GM23338 (cell line): ENCODE results near the gene HEY2. TPM values are rescaled to one million over a fixed set of nuclear protein-coding genes. Genes with fewer than 3 reads are reported as not detected.

Experiments
- ATAC-seq: fragments of 200-7000 bp; cut with Tn5 transposase; 3 replicates; pipeline ENCODE4 v1.9.1; 2020
- DNase-seq: peaks from one replicate; pipeline ENCODE4 v3.0.0-alpha.2; 2015; ENCODE audit warnings: low spot score
- H2AFZ ChIP-seq: fragments of 200-600 bp; sonication (generic); 2 replicates; pipeline ENCODE4 v1.8.0; 2016; ENCODE audit warnings: antibody characterized with exemption, mild to moderate bottlenecking, moderate library complexity
- H3F3A ChIP-seq: fragments of 200-600 bp; sonication (generic); replicated peaks from 2 replicates; pipeline ENCODE4 v1.8.0; 2017; ENCODE audit warnings: antibody characterized with exemption, mixed run types, low read depth
- H3K27ac ChIP-seq: fragments of 200-600 bp; sonication (generic); 2 replicates; pipeline ENCODE4 v1.6.1; 2016; ENCODE audit warnings: low read depth
- H3K27me3 ChIP-seq: fragments of 200-600 bp; sonication (generic); 2 replicates; pipeline ENCODE4 v1.8.0; 2016; ENCODE audit warnings: mild to moderate bottlenecking, mixed run types, moderate library complexity; ENCODE audit not compliant: insufficient read depth
- H3K36me3 ChIP-seq: fragments of 200-600 bp; sonication (generic); 2 replicates; pipeline ENCODE4 v1.8.0; 2016; ENCODE audit warnings: mild to moderate bottlenecking; ENCODE audit not compliant: insufficient read depth
- H3K4me1 ChIP-seq: fragments of 200-600 bp; sonication (generic); 2 replicates; pipeline ENCODE4 v1.8.0; 2016; ENCODE audit warnings: mild to moderate bottlenecking, moderate library complexity; ENCODE audit not compliant: insufficient read depth
- H3K4me2 ChIP-seq: fragments of 200-600 bp; sonication (generic); 2 replicates; pipeline ENCODE4 v1.7.1; 2017; ENCODE audit warnings: mixed run types
- H3K4me3 ChIP-seq: fragments of 200-600 bp; sonication (generic); 2 replicates; pipeline ENCODE4 v1.6.1; 2016; ENCODE audit warnings: mixed run types
- H3K79me2 ChIP-seq: fragments of 200-600 bp; sonication (generic); replicated peaks from 2 replicates; pipeline ENCODE4 v1.8.0; 2017; ENCODE audit warnings: mild to moderate bottlenecking; ENCODE audit not compliant: insufficient read depth
- H3K9me2 ChIP-seq: fragments of 200-600 bp; sonication (generic); 2 replicates; pipeline ENCODE4 v1.8.0; 2017; ENCODE audit not compliant: insufficient read depth
- H4K20me1 ChIP-seq: fragments of 200-600 bp; sonication (generic); replicated peaks from 2 replicates; pipeline ENCODE4 v1.8.0; 2017; ENCODE audit warnings: mild to moderate bottlenecking; ENCODE audit not compliant: insufficient read depth
- H3K27ac Mint-ChIP-seq: 2 replicates; pipeline ENCODE4 v1.8.0; 2020; ENCODE audit warnings: inconsistent platforms, mild to moderate bottlenecking, moderate library complexity, mixed read lengths
- H3K27me3 Mint-ChIP-seq: 3 replicates; pipeline ENCODE4 v1.8.0; 2022; ENCODE audit warnings: low read depth, mild to moderate bottlenecking, moderate library complexity, mixed read lengths, inconsistent platforms; ENCODE audit not compliant: insufficient read depth, poor library complexity
- H3K36me3 Mint-ChIP-seq: 3 replicates; pipeline ENCODE4 v1.8.0; 2021; ENCODE audit warnings: low read depth, mild to moderate bottlenecking, inconsistent platforms, moderate library complexity, mixed read lengths
- H3K4me1 Mint-ChIP-seq: 3 replicates; pipeline ENCODE4 v1.8.0; 2020; ENCODE audit warnings: mild to moderate bottlenecking, inconsistent platforms, mixed read lengths
- H3K4me3 Mint-ChIP-seq: 3 replicates; pipeline ENCODE4 v1.8.0; 2021; ENCODE audit warnings: moderate library complexity, mild to moderate bottlenecking, inconsistent platforms, mixed read lengths
- H3K9me3 Mint-ChIP-seq: 3 replicates; pipeline ENCODE4 v1.8.0; 2020; ENCODE audit warnings: moderate library complexity, mild to moderate bottlenecking, inconsistent platforms, mixed read lengths
- CREB1 ChIP-seq: fragments of 250-450 bp; sonication (Bioruptor Pico); IDR thresholded peaks from 2 replicates; pipeline ENCODE4 v1.5.0; 2020; ENCODE audit warnings: low read depth, mild to moderate bottlenecking, moderate library complexity
- EZH2 ChIP-seq: fragments of 200-600 bp; sonication (generic); IDR thresholded peaks from one replicate; pipeline ENCODE4 v1.8.0; 2017; ENCODE audit warnings: antibody characterized with exemption, mild to moderate bottlenecking, low read depth; ENCODE audit not compliant: unreplicated experiment
- EZH2phosphoT487 ChIP-seq: fragments of 200-600 bp; sonication (generic); IDR thresholded peaks from one replicate; pipeline ENCODE4 v1.8.1; 2018; ENCODE audit warnings: antibody characterized with exemption; ENCODE audit not compliant: unreplicated experiment
- JUNB ChIP-seq: IDR thresholded peaks from one replicate; pipeline ENCODE4 v1.6.1; 2016; ENCODE audit warnings: antibody characterized with exemption; ENCODE audit not compliant: unreplicated experiment
- NANOG ChIP-seq: IDR thresholded peaks from 2 replicates; pipeline ENCODE4 v1.6.1; 2016; ENCODE audit warnings: antibody characterized with exemption, borderline replicate concordance
- POLR2AphosphoS5 ChIP-seq: IDR thresholded peaks from 2 replicates; pipeline ENCODE4 v1.6.1; 2016; ENCODE audit warnings: antibody characterized with exemption, low read depth
- ZNF331 ChIP-seq: fragments of 250-450 bp; sonication (Bioruptor Pico); IDR thresholded peaks from 2 replicates; pipeline ENCODE4 v1.5.0; 2020; ENCODE audit warnings: low read depth, mild to moderate bottlenecking, moderate library complexity
- long read RNA-seq: library from polyadenylated mRNA; unstranded; transcript quantifications from one replicate; pipeline ENCODE4 v2.0.0, GENCODE V29; 2020; ENCODE audit not compliant: unreplicated experiment
- polyA plus RNA-seq: library from polyadenylated mRNA; unstranded; fragments of >200 nt; fragmentation: Nextera tagmentation; extraction: Ambion mirVana; gene quantifications from 2 replicates; pipeline ENCODE4 v1.2.1, GENCODE V29; 2016
- total RNA-seq: library from RNA; depleted of rRNA; stranded (reverse); fragments of >200 nt; shearing (Covaris generic); gene quantifications from 2 replicates; pipeline ENCODE4 v1.2.3, GENCODE V29; 2014; rRNA removed
- TF ChIP-seq, protein P1 (sequence below): IDR thresholded peaks from 2 replicates; pipeline ENCODE4 v1.6.1; 2016; ENCODE audit warnings: antibody characterized with exemption
- TF ChIP-seq, protein P2 (sequence below): fragments of 250-450 bp; sonication (Bioruptor Pico); IDR thresholded peaks from 2 replicates; pipeline ENCODE4 v1.5.0; 2020; ENCODE audit warnings: mild to moderate bottlenecking, moderate library complexity

Gene HEY2
- total RNA-seq: 3.7 and 4.3 TPM in 2 replicates
- polyA plus RNA-seq: 7.7 and 8.5 TPM in 2 replicates
- long read RNA-seq, transcript HEY2-201 (5 exons, 2,678 nt): major isoform, 10 of 11 reads
- long read RNA-seq, partial matches to known transcripts: 0 of 11 reads
- long read RNA-seq, other reads (novel, unspliced or antisense): 1 of 11 reads

DNA sequence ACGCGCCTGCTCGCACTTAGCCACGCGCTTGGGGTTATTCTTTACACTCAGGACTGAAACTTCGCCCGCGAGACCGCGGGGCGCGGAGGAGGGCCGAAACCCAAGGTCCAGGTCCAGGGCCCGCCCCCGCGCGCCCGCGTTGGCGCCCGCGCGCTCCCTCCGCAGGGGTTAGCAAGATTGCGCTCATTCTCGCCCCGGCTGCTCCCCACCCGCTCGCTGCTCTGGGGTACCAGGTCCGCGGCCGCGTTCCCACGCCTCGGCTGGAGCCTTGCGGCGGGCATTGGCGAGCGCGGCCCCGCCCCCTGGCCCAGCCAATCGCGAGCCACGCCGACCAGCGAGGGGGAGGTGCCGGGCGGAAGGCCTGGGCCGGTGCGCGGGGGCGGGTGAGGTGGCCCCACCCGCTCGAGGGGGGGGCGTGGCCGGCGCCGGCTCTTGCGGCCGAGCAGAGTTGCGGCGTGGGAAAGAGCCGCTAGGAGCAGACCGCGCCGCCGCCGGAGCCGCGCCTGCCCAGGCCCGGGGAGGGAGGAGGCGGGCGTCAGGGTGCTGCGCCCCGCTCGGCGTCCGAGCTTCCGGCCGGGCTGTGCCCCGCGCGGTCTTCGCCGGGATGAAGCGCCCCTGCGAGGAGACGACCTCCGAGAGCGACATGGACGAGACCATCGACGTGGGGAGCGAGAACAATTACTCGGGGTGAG, at the start of gene HEY2:
Gene HEY2, plus strand, starts transcription at position 460 of the 692 bp plus-strand sequence. Its CDS starts 145 bp downstream, at position 605.
- H3K36me3 Mint-ChIP-seq: peaks cover 3% of the 10 kb centered on the region; the same call in 2 of the 3 replicates
- H3K79me2 ChIP-seq: peaks cover 19% of the 10 kb centered on the region
- no peaks in the 10 kb centered on the region; the same call in 2 of the 3 replicates for H3K9me3 Mint-ChIP-seq
- no peaks in the 10 kb centered on the region for H4K20me1 ChIP-seq
- peaks cover 22% of the 10 kb centered on the region for H3F3A ChIP-seq
- peak within 1 kb of the TSS; percentile 90 for H3K4me3 Mint-ChIP-seq
- H3K4me1 ChIP-seq: peaks cover 49% of the 10 kb centered on the region
- peaks cover 61% of the 10 kb centered on the region for H3K4me1 Mint-ChIP-seq
- H3K9me2 ChIP-seq: no peaks in the 10 kb centered on the region
- H3K27ac ChIP-seq: no peak within 1 kb of the TSS
- H3K27me3 Mint-ChIP-seq: peaks cover 32% of the 10 kb centered on the region
- TF ChIP-seq EZH2phosphoT487 (no peak), JUNB (no peak), EZH2 (no peak), POLR2AphosphoS5 (peak; percentile 59), ZNF331 (CRISPR knock-in tag) (no peak), CREB1 (CRISPR knock-in tag) (peak; percentile 36; the same call in 1 of the 2 replicates)
- TF ChIP-seq, protein P1, sequence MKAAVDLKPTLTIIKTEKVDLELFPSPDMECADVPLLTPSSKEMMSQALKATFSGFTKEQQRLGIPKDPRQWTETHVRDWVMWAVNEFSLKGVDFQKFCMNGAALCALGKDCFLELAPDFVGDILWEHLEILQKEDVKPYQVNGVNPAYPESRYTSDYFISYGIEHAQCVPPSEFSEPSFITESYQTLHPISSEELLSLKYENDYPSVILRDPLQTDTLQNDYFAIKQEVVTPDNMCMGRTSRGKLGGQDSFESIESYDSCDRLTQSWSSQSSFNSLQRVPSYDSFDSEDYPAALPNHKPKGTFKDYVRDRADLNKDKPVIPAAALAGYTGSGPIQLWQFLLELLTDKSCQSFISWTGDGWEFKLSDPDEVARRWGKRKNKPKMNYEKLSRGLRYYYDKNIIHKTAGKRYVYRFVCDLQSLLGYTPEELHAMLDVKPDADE: no peak
- H3K4me2 ChIP-seq: peak within 1 kb of the TSS; percentile 86
- H2AFZ ChIP-seq: no peak within 1 kb of the TSS
- H3K27ac Mint-ChIP-seq: no peak within 1 kb of the TSS
- ATAC-seq (peak; percentile 64), DNase-seq (peak; percentile 95)
- peaks cover 32% of the 10 kb centered on the region for H3K27me3 ChIP-seq
- H3K4me3 ChIP-seq: peak within 1 kb of the TSS; percentile 66
- H3K36me3 ChIP-seq: no peaks in the 10 kb centered on the region

DNA sequence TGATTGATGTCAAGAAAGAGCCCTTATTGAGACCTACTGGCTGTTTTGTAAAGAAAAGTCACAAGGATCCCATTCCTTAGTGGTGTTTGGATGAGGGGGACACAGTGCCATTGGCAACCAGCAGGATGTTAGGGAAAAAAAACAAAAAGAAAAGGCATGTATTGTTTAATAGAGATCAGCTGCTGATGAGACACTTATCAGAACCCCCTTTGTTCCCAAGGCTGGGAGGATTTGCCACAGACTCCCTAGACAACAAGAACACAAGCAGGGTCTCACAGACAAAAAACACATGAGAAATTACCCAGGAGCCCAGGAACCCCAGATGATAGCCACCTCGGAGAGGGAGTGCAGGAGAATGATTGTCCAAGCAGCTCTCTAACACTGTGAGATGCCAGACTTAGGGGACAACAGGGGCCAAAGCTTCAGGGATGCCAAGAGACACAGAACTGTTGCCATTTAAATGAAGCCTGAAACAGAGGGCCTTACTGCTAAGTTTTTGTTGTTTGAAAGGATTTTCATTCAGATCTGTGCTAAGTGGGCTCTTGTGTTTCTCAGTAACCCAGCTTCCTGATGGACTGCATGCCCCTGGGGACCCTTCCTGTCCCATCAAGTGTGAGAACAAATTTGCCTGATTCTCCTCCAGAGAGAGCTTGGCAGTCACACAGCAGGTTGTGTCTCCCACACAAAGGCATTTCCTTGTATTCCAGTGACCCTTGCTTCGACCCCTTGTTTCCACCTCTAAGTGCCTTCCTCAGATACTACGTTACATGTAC, 48.7 kb upstream of the HEY2 start:
- peaks cover 53% of the 10 kb centered on the region for H3K36me3 ChIP-seq
- H3K79me2 ChIP-seq: peaks cover 64% of the 10 kb centered on the region
- Mint-ChIP-seq H3K27me3 (peaks cover 35% of the 10 kb centered on the region), H3K36me3 (peaks cover 90% of the 10 kb centered on the region), H3K9me3 (peaks cover 47% of the 10 kb centered on the region), H3K27ac (peak overlapping the region; percentile 93), H3K4me1 (peaks cover 31% of the 10 kb centered on the region), H3K4me3 (peak overlapping the region; percentile 67)
- peak overlapping the region; percentile 83 for H3K27ac ChIP-seq
- H2AFZ ChIP-seq: no peak overlapping the region
- H4K20me1 ChIP-seq: no peaks in the 10 kb centered on the region; the same call in 1 of the 2 replicates
- peaks cover 8% of the 10 kb centered on the region; the same call in 1 of the 2 replicates for H3F3A ChIP-seq
- H3K4me3 ChIP-seq: peak overlapping the region; percentile 38
- peaks cover 16% of the 10 kb centered on the region for H3K4me1 ChIP-seq
- peak; percentile 81 for ATAC-seq
- H3K9me2 ChIP-seq: no peaks in the 10 kb centered on the region
- no peaks in the 10 kb centered on the region for H3K27me3 ChIP-seq
- DNase-seq: peak; percentile 38
- H3K4me2 ChIP-seq: peak overlapping the region; percentile 56
- TF ChIP-seq, protein P1: peak; percentile 33; the same call in 1 of the 2 replicates
- peak; percentile 55; the same call in 1 of the 2 replicates for TF ChIP-seq NANOG
- TF ChIP-seq, protein P2, sequence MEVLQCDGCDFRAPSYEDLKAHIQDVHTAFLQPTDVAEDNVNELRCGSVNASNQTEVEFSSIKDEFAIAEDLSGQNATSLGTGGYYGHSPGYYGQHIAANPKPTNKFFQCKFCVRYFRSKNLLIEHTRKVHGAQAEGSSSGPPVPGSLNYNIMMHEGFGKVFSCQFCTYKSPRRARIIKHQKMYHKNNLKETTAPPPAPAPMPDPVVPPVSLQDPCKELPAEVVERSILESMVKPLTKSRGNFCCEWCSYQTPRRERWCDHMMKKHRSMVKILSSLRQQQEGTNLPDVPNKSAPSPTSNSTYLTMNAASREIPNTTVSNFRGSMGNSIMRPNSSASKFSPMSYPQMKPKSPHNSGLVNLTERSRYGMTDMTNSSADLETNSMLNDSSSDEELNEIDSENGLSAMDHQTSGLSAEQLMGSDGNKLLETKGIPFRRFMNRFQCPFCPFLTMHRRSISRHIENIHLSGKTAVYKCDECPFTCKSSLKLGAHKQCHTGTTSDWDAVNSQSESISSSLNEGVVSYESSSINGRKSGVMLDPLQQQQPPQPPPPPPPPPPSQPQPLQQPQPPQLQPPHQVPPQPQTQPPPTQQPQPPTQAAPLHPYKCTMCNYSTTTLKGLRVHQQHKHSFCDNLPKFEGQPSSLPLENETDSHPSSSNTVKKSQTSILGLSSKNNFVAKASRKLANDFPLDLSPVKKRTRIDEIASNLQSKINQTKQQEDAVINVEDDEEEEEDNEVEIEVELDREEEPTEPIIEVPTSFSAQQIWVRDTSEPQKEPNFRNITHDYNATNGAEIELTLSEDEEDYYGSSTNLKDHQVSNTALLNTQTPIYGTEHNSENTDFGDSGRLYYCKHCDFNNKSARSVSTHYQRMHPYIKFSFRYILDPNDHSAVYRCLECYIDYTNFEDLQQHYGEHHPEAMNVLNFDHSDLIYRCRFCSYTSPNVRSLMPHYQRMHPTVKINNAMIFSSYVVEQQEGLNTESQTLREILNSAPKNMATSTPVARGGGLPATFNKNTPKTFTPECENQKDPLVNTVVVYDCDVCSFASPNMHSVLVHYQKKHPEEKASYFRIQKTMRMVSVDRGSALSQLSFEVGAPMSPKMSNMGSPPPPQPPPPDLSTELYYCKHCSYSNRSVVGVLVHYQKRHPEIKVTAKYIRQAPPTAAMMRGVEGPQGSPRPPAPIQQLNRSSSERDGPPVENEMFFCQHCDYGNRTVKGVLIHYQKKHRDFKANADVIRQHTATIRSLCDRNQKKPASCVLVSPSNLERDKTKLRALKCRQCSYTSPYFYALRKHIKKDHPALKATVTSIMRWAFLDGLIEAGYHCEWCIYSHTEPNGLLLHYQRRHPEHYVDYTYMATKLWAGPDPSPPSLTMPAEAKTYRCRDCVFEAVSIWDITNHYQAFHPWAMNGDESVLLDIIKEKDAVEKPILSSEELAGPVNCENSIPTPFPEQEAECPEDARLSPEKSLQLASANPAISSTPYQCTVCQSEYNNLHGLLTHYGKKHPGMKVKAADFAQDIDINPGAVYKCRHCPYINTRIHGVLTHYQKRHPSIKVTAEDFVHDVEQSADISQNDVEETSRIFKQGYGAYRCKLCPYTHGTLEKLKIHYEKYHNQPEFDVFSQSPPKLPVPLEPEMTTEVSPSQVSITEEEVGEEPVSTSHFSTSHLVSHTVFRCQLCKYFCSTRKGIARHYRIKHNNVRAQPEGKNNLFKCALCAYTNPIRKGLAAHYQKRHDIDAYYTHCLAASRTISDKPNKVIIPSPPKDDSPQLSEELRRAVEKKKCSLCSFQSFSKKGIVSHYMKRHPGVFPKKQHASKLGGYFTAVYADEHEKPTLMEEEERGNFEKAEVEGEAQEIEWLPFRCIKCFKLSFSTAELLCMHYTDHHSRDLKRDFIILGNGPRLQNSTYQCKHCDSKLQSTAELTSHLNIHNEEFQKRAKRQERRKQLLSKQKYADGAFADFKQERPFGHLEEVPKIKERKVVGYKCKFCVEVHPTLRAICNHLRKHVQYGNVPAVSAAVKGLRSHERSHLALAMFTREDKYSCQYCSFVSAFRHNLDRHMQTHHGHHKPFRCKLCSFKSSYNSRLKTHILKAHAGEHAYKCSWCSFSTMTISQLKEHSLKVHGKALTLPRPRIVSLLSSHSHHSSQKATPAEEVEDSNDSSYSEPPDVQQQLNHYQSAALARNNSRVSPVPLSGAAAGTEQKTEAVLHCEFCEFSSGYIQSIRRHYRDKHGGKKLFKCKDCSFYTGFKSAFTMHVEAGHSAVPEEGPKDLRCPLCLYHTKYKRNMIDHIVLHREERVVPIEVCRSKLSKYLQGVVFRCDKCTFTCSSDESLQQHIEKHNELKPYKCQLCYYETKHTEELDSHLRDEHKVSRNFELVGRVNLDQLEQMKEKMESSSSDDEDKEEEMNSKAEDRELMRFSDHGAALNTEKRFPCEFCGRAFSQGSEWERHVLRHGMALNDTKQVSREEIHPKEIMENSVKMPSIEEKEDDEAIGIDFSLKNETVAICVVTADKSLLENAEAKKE (CRISPR knock-in tag): peak; percentile 28; the same call in 1 of the 2 replicates
